Mesenchymal stem cell (in vitro differentiated cells and primary cell): ENCODE results near the gene THOC6.
A peak's percentile ranks its signal among the peaks of the same experiment; 100 is the strongest.
"Not testable (repeated sequence)": the region's sequence is repeated elsewhere in the genome, so short reads cannot be mapped to it uniquely, and the experiment has no call there.

ENCODE experiments used
- DNase-seq: peaks from one replicate; pipeline ENCODE4 v3.0.0-alpha.2; 2013
- H2AFZ ChIP-seq: one replicate; pipeline ENCODE4 v1.6.1; 2013; ENCODE audit warnings: low read depth, mild to moderate bottlenecking, control low read depth, inconsistent platforms, low read length, moderate library complexity
- H2AK5ac ChIP-seq: 2 replicates; pipeline ENCODE4 v1.6.1; 2013; ENCODE audit warnings: low read length, moderate library complexity, mild to moderate bottlenecking, inconsistent platforms; ENCODE audit not compliant: severe bottlenecking
- H2BK120ac ChIP-seq: one replicate; pipeline ENCODE4 v1.6.1; 2013; ENCODE audit warnings: low read depth, mild to moderate bottlenecking, inconsistent platforms, low read length, moderate library complexity
- H2BK12ac ChIP-seq, 2 experiments: one replicate each; pipeline ENCODE4 v1.6.1; 2013; ENCODE audit warnings: inconsistent platforms in 2 of 2, low read length in 2 of 2, mild to moderate bottlenecking in 2 of 2, moderate library complexity in 2 of 2, control low read depth in 1 of 2
- H2BK15ac ChIP-seq: one replicate; pipeline ENCODE4 v1.6.1; 2013; ENCODE audit warnings: mild to moderate bottlenecking, low read depth, inconsistent platforms; ENCODE audit not compliant: poor library complexity, severe bottlenecking
- H2BK5ac ChIP-seq: 2 replicates; pipeline ENCODE4 v1.6.1; 2013; ENCODE audit warnings: low read depth, mild to moderate bottlenecking, low read length, control low read depth, inconsistent platforms; ENCODE audit not compliant: poor library complexity, severe bottlenecking
- H3K14ac ChIP-seq, 2 experiments: one replicate each; pipeline ENCODE4 v1.6.1; 2013; ENCODE audit warnings: inconsistent platforms in 2 of 2, low read length in 2 of 2, control low read depth in 1 of 2, mild to moderate bottlenecking in 1 of 2, moderate library complexity in 1 of 2
- H3K18ac ChIP-seq, 2 experiments: one replicate each; pipeline ENCODE4 v1.6.1; 2013; ENCODE audit warnings: inconsistent platforms in 2 of 2, low read length in 2 of 2, control low read depth in 1 of 2, low read depth in 1 of 2, mild to moderate bottlenecking in 1 of 2
- H3K23ac ChIP-seq, 2 experiments: one replicate each; pipeline ENCODE4 v1.6.1; 2013; ENCODE audit warnings: inconsistent platforms in 2 of 2, low read length in 2 of 2, mild to moderate bottlenecking in 2 of 2, moderate library complexity in 2 of 2, control low read depth in 1 of 2
- H3K27ac ChIP-seq: 2 replicates; pipeline ENCODE4 v1.5.1; 2013; ENCODE audit warnings: mild to moderate bottlenecking, moderate library complexity, low read length, control low read depth, inconsistent platforms; ENCODE audit not compliant: poor library complexity, severe bottlenecking
- H3K27me3 ChIP-seq, 2 experiments: 2 replicates each; pipeline versions ENCODE4 v1.6.1 to v1.7.0; 2013; ENCODE audit warnings: low read length in 2 of 2, mild to moderate bottlenecking in 2 of 2, moderate library complexity in 2 of 2, control low read depth in 1 of 2, inconsistent platforms in 1 of 2; ENCODE audit not compliant: control insufficient read depth in 1 of 2, insufficient read depth in 1 of 2
- H3K36me3 ChIP-seq, 2 experiments: 2 replicates each; pipeline versions ENCODE4 v1.6.1 to v1.7.0; 2013; ENCODE audit warnings: low read length in 2 of 2, control low read depth in 1 of 2, inconsistent platforms in 1 of 2, low read depth in 1 of 2, mild to moderate bottlenecking in 1 of 2; ENCODE audit not compliant: insufficient read depth in 2 of 2, control insufficient read depth in 1 of 2
- H3K4ac ChIP-seq, 2 experiments: one replicate each; pipeline ENCODE4 v1.6.1; 2013; ENCODE audit warnings: inconsistent platforms in 2 of 2, low read length in 2 of 2, mild to moderate bottlenecking in 2 of 2, moderate library complexity in 2 of 2, control low read depth in 1 of 2, low read depth in 1 of 2
- H3K4me1 ChIP-seq: 2 replicates; pipeline ENCODE4 v1.6.1; 2013; ENCODE audit warnings: low read depth, low read length, control low read depth; ENCODE audit not compliant: control insufficient read depth, insufficient read depth
- H3K4me2 ChIP-seq: 2 replicates; pipeline ENCODE4 v1.6.1; 2013; ENCODE audit warnings: low read length, mild to moderate bottlenecking, inconsistent platforms; ENCODE audit not compliant: poor library complexity, severe bottlenecking
- H3K4me3 ChIP-seq, 2 experiments: 2 replicates each; pipeline versions ENCODE4 v1.5.1 to v1.7.0; 2013; ENCODE audit warnings: low read length in 2 of 2, mild to moderate bottlenecking in 2 of 2, control low read depth in 1 of 2, low read depth in 1 of 2; ENCODE audit not compliant: insufficient read depth in 1 of 2
- H3K79me1 ChIP-seq: replicated peaks from 2 replicates; pipeline ENCODE4 v1.6.1; 2013; ENCODE audit warnings: mild to moderate bottlenecking, control low read depth, low read length, inconsistent platforms; ENCODE audit not compliant: poor library complexity, severe bottlenecking
- H3K9ac ChIP-seq: 2 replicates; pipeline ENCODE4 v1.7.0; 2013; ENCODE audit warnings: mild to moderate bottlenecking, low read length, moderate library complexity
- H3K9me3 ChIP-seq: 2 replicates; pipeline ENCODE4 v1.7.0; 2013; ENCODE audit warnings: mild to moderate bottlenecking, low read length; ENCODE audit not compliant: control insufficient read depth
- H4K8ac ChIP-seq: one replicate; pipeline ENCODE4 v1.6.1; 2013; ENCODE audit warnings: inconsistent platforms, mild to moderate bottlenecking, low read length, moderate library complexity
- H4K91ac ChIP-seq: one replicate; pipeline ENCODE4 v1.6.1; 2013; ENCODE audit warnings: mild to moderate bottlenecking, low read length, inconsistent platforms
- WGBS: methylation state at CpG from one replicate; pipeline ENCODE4 v1.1.7; 2013; ENCODE audit warnings: mixed read lengths; 5-methylcytosine and 5-hydroxymethylcytosine counted together

The THOC6 gene

DNA sequence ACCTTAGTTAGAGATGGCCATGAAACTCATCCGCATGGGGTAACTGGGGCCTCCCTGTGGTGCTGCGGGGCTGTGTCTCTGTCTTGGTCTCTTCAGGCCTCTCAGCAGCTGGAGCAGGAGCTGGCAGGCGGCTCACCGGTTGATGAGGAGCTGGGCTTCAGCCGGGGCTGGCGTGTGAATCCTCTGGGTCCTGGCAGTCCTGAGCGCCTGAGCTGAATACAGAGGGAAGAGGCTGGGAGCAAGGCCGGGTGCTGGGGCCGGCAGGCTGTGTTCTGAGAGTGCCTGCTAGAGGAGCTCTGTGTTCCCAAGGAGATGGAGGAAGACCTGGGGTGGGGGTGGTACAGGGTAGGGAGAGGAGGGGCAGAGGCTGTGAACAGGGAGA, 31.9 kb downstream of the THOC6 start:
- H2AK5ac ChIP-seq, H3K27ac ChIP-seq, H4K91ac ChIP-seq, H3K23ac ChIP-seq, H3K9me3 ChIP-seq, H3K14ac ChIP-seq, H2BK5ac ChIP-seq, DNase-seq, H3K4me3 ChIP-seq, H4K8ac ChIP-seq, H2BK12ac ChIP-seq, H2BK120ac ChIP-seq, H3K18ac ChIP-seq, H2AFZ ChIP-seq, H3K4me2 ChIP-seq, H2BK15ac ChIP-seq, H3K79me1 ChIP-seq, H3K9ac ChIP-seq, H3K4ac ChIP-seq: not testable (repeated sequence)
- Histone ChIP-seq H3K27me3 (peaks cover 10 to 11% of the 10 kb centered on the region in 2 experiments), H3K4me1 (peaks cover 17% of the 10 kb centered on the region), H3K36me3 (peaks cover 0 to 15% of the 10 kb centered on the region in 2 experiments)
- 79% methylated on average over 9 of the region's 9 CpGs for WGBS

GRCh38 chr16:3056336-3057180, 32.7 kb downstream of the THOC6 start:
- Histone ChIP-seq H4K91ac (no peak overlapping the region), H3K9ac (no peak overlapping the region), H3K36me3 (peaks cover 0 to 15% of the 10 kb centered on the region in 2 experiments), H3K27ac (no peak overlapping the region), H2BK5ac (no peak overlapping the region), H3K27me3 (peaks cover 2% of the 10 kb centered on the region in 2 experiments), H2AK5ac (no peak overlapping the region), H3K23ac (no peak overlapping the region), H3K14ac (no peak overlapping the region), H3K4ac (no peak overlapping the region), H2BK12ac (no peak overlapping the region), H2BK120ac (no peak overlapping the region), H3K79me1 (no peaks in the 10 kb centered on the region), H3K18ac (no peak overlapping the region), H3K4me3 (no peak overlapping the region), H3K4me2 (no peak overlapping the region), H3K9me3 (no peaks in the 10 kb centered on the region), H2AFZ (no peak overlapping the region), H2BK15ac (no peak overlapping the region), H4K8ac (no peak overlapping the region), H3K4me1 (peaks cover 17% of the 10 kb centered on the region)
- WGBS = 90% methylated on average over 14 of the region's 19 CpGs
- no peak for DNase-seq

- Histone ChIP-seq H3K9me3 (no peaks in the 10 kb centered on the region), H3K9ac (no peak overlapping the region), H2AFZ (no peak overlapping the region), H3K27ac (no peak overlapping the region), H3K14ac (no peak overlapping the region), H2AK5ac (no peak overlapping the region), H2BK5ac (no peak overlapping the region), H3K4me3 (no peak overlapping the region), H2BK15ac (peak overlapping the region; percentile 65), H3K4me1 (peaks cover 17% of the 10 kb centered on the region), H3K18ac (no peak overlapping the region), H3K4ac (no peak overlapping the region), H4K8ac (no peak overlapping the region), H3K36me3 (peaks cover 0 to 15% of the 10 kb centered on the region in 2 experiments), H3K4me2 (no peak overlapping the region), H3K23ac (no peak overlapping the region), H4K91ac (no peak overlapping the region), H3K27me3 (no peaks in the 10 kb centered on the region), H3K79me1 (no peaks in the 10 kb centered on the region), H2BK12ac (no peak overlapping the region), H2BK120ac (no peak overlapping the region)
- no peak for DNase-seq
- WGBS = 97% methylated on average over 20 of the region's 22 CpGs
Observed at GRCh38 chr16:3057181-3058138, 33.6 kb downstream of the THOC6 start.
